GM13976 (cell line): ENCODE measurements around the gene LPA.

Experiments used
- DNase-seq: peaks from one replicate; pipeline ENCODE4 v3.0.0; 2012; ENCODE audit warnings: low spot score
- CTCF ChIP-seq: IDR thresholded peaks from 2 replicates; pipeline ENCODE4 v1.5.1; 2012; ENCODE audit warnings: borderline replicate concordance, mild to moderate bottlenecking; ENCODE audit not compliant: insufficient read depth; ENCODE audit errors: extremely low read depth, missing control alignments, control extremely low read depth
- in situ Hi-C: fragments of 300-500 bp; cut with MboI; formaldehyde crosslinking; loops from one replicate; pipeline ENCODE4 v1.12.0; 2022; ENCODE audit warnings: low sequenced_read_pairs, mixed read lengths, inconsistent platforms; ENCODE audit not compliant: unreplicated experiment

LPA gene

GRCh38 chr6:160668589-160668988 is 4.5 kb upstream of the LPA start:
- DNase-seq: no peak
- no peak for TF ChIP-seq CTCF
- in situ Hi-C loops: no loop called here

DNA sequence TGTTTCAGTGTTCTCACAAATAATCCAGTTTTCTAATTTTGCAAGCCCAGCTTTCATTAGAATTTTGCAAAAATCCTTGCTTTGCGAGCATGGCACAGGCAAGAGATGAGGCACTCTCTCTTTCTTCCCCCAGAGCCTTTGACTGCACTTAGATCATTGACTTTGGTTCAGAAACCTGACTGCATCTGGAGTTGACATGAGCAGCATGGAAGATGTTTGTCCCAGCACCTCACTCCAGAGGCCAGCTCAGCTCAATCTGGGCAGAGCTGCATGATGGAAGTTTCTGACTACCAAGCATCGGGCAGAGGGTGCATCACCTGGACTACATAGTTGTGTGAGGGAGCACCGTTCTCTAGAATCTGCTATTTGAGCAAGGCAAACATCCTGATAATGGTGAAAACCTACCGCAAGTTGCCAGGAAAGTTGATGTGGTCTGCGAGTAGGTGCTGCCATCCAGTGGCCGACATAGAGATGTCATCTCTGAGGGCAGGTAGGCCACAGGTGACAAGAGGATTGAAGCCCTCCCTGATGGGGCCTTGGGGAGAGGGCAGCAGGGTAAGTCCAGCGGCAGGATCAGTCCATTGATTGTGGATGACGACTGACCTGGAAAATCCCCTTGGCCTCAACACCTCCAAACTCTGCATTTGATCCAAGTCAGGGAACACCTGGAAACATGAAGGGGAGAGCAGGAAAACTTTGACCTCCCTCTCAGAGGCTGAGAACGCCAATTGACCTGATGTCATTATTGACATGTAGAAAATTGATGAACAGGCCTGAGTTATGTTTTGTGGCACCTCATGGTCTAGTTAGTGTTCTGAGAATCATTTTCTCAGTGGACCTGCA is 3.8 kb upstream of the LPA start:
- in situ Hi-C loops: no loop called here
- peak; percentile 64 for TF ChIP-seq CTCF
- DNase-seq: peak; percentile 44

DNA sequence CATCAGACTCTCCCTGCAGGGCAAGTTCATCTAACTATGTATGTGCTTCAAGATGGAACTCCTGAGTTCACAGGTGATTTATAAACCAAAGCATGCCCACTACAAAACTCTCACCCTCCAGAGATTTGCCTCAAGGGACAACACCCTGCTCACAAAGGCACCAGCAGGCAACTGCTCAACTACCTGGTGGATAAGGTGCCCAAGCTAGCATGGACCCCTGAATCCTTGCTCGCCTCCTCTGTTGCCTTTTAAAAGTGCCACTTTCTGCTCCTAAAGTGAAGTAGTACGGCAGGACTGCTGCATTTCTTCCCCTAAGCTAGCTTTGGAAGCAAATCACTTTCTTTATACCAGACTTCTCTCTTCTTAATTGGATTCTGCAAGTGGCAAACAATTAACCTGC is 1.2 kb downstream of the LPA start:
- TF ChIP-seq CTCF: no peak
- DNase-seq: no peak
- in situ Hi-C loops: no loop called here

DNA sequence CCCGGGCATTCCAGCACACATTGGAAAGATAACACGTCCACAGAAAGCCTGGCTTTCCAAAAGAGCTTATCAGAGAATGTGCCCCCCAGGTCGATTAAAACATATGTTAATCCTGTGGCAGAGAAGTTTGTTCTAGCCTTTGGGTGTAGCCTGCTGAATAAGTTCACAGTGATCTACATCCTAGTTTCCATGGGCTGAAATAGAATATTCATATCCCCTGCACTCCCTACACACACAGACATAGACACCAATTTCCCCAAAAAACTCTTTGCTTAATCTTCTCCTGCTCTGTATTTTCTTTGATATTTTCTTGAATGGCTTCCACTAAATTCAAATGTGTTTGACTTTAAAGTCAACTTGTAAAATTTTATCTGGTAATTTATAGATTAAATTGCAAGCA is 1.6 kb downstream of the LPA start:
- no peak for TF ChIP-seq CTCF
- in situ Hi-C loops: no loop called here
- no peak for DNase-seq

- DNase-seq: no peak
- no peak for TF ChIP-seq CTCF
- in situ Hi-C loops: no loop called here
These were observed 2.9 kb downstream of the LPA start for GRCh38 chr6:160661216-160661615.

DNA sequence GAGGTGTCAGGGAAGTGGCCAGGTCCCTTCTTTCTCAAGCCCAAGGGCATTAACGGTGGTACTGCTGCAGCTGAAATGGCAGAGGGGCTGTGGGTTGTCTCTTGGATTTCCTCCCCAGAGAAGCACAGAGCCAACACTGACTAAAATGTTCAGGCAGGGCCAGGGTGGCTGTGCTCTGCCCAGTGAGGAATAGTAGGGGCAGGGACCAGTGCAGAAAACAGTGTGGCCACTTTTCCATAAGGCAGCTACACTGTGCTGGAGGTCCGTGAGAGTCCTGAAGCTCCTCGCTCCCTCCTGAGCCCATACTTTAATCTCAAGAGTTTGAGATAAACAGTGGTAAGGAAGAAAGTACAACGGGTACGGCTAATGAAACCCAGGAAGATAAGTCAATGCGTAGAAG is 4.5 kb downstream of the LPA start:
- no peak for DNase-seq
- in situ Hi-C loops: no loop called here
- TF ChIP-seq CTCF: no peak

GRCh38 chr6:160634706-160635105 is 29.4 kb downstream of the LPA start:
- in situ Hi-C loops: no loop called here

More at GRCh38 chr6:160634706-160635105, 29.4 kb downstream of the LPA start:
- TF ChIP-seq CTCF: no peak
- peak; percentile 9 for DNase-seq
